GM18507 (cell line): ENCODE measurements around the gene CCDC141.
"Not testable (repeated sequence)": the region's sequence is repeated elsewhere in the genome, so short reads cannot be mapped to it uniquely, and the experiment has no call there.

Experiments used
- DNase-seq: peaks from one replicate; pipeline ENCODE4 v3.0.0; 2011; ENCODE audit warnings: low read depth; ENCODE audit not compliant: insufficient read length; ENCODE audit errors: extremely low spot score
- FAIRE-seq: peaks from 2 replicates; lab custom pipeline; 2011; peaks lifted over from hg19 to GRCh38; lab: Jason Lieb, UNC

Gene CCDC141

GRCh38 chr2:178992719-178993118 lies 57.2 kb downstream of the CCDC141 start:
- not testable (repeated sequence) for FAIRE-seq, DNase-seq

GRCh38 chr2:178990533-178991241 lies 59.2 kb downstream of the CCDC141 start:
- FAIRE-seq (peak; percentile 56), DNase-seq (no peak)

- not testable (repeated sequence) for DNase-seq, FAIRE-seq
Measured at GRCh38 chr2:178989424-178989823, 60.5 kb downstream of the CCDC141 start.

- DNase-seq, FAIRE-seq: not testable (repeated sequence)
Measured at GRCh38 chr2:178982652-178983051, 67.3 kb downstream of the CCDC141 start.

DNA sequence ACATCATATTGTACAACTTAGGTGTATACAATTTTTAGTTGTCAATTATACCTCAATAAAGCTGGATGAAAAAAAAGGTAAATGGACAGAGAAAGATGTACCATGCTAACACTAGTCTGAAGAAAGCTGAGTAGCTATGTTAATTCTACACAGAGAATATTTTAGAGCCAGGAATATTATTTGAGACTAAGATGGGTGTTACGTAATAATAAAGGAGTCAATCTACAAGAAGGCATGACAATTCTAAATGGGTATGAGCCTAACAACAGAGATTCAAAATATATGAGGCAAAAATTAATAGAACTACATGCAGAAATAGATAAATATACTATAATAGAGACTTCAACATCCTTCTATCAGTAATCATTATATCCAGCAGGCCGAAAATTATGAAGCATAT lies 69.1 kb downstream of the CCDC141 start:
- FAIRE-seq (no peak), DNase-seq (no peak)

DNA sequence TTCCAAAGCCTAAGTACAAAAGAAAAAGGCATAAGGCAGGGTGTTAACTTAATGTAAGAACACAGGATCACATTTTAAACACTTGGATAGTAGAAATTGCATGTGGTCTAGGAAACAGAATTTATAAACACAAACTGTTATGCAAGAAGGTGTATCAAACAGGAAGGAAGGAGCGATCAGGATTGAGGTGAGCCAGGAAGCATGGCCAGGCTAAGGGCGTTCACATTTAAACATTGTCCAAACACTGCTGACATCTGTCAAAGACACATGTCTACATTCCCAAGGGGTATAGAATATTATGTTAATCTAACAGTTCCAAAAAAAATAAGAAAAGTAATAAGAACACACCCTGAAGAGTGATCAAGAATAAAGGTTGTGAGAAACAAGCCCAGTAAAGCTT lies 71.3 kb downstream of the CCDC141 start:
- FAIRE-seq (no peak), DNase-seq (no peak)

- DNase-seq (no peak), FAIRE-seq (no peak)
Measured at GRCh38 chr2:178976351-178976750, 73.6 kb downstream of the CCDC141 start.

- DNase-seq, result no peak
- FAIRE-seq, result no peak
Measured at GRCh38 chr2:178962805-178963433, 87.0 kb downstream of the CCDC141 start.

DNA sequence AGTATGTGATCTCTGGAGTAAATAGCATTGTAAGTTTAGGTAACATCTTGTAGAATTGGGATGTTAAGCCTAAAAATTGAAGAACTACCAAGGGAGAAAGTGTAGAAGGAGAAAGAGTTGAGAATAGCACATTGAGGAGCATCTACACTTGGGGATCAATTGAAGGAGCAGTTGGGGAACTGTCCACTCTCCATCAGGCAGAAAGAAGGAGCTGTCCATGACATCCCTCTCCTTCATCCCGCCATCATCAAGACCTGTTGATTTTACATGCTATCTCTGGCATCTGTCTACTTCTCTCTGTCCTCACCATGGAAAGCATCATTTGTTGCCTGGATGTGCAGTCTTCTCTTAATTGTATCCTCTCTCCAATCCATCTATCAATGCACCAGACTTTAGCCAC lies 87.8 kb downstream of the CCDC141 start:
- FAIRE-seq, result no peak
- DNase-seq, result no peak

GRCh38 chr2:178954049-178954448 lies 95.9 kb downstream of the CCDC141 start:
- FAIRE-seq, result no peak

DNA sequence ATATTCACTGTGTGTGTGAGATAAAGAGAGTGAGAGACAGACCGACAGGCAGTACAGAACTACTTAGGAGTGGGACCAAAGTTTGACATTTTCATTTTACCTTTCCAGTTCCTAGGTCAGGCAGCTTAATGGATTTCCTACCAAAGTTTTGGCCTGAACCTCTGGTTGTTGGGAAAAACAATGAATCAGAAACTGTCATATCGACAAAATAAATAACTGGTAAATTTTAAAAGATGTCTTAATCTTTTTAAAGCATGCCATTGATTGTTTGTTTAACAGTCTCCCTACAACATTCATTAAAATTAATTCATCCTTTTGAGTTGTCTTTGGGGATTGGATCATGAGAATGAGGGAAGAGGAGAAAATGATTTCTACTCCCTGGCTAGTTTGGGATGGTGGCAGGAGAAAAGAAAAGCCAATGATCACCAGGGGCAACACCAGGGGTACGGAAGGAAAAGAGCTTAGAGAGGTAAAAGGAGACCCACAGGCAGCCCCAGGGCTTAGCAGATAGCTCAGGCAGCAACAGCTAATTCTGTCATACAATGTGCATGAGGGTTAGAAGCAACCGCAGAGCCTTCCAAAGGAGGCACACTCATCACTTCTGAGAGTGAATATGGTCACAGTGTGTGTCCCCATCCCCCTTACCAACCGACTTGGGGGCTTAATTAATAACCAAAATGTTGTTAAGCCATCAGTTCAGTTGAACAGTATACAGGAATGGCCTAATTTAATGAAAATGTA lies 98.5 kb downstream of the CCDC141 start:
- FAIRE-seq (no peak), DNase-seq (no peak)

More at GRCh38 chr2:178954049-178954448, 95.9 kb downstream of the CCDC141 start:
- no peak for DNase-seq

GRCh38 chr2:178949584-178949983 lies 100.4 kb downstream of the CCDC141 start:
- DNase-seq (no peak), FAIRE-seq (peak; percentile 75)

DNA sequence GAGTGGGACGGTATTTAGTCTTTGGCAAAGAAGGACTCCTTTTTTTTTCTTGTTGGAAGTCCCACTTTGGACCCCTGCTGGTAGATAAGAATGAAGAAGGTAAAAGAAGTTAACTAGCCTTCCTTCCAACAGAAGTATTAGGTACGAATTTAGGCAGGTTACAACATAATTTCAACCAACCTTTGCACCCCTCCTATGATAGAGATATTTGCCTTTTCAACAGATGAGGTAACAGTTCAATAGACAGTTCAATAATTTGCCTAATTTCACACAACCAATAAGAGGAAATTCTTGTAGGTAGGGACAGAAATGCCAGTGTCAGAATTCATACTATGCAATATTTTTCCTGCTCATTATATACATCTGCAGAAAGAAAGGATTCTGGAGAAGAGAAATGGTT lies 100.8 kb downstream of the CCDC141 start:
- FAIRE-seq, result no peak
- DNase-seq, result no peak

DNA sequence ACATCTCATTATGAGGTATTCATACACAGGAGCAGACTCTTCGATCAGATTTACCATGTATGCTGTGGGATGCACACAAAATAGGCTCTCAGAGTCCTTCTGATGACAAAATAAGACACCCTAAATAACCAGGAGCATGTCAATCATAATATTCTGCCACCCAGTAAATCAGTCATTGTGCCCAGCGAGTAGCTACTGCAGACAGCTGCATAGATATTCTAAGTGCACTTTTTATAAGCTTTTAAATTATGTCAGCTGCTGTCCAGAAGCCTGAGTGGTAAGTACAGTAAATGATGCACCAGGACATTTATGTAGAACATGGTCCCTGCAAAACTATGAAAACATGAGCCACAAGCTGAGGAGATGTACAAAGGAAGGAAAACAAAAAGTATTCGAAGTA lies 102.9 kb downstream of the CCDC141 start:
- FAIRE-seq (no peak), DNase-seq (no peak)

DNA sequence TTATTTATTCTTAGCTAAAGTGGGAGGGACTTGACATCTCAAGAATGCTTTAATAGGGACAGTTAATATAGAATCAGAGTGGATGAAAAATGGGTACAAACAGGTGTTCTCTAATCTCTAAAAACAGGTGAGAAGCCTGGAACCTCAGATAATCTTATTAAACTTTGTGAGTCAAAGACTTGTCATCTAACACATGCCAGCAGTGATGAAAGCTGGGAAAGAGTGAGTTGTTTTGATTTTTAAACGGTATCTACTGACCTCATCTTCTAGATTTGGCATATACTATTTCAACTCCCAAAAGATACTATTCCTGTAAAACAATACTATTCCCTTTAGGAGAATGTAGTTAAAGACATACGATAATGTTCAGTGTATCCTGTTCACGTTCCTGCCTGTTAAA lies 103.4 kb downstream of the CCDC141 start:
- DNase-seq (no peak), FAIRE-seq (no peak)

GRCh38 chr2:178943745-178944144 lies 106.2 kb downstream of the CCDC141 start:
- FAIRE-seq, result no peak

DNA sequence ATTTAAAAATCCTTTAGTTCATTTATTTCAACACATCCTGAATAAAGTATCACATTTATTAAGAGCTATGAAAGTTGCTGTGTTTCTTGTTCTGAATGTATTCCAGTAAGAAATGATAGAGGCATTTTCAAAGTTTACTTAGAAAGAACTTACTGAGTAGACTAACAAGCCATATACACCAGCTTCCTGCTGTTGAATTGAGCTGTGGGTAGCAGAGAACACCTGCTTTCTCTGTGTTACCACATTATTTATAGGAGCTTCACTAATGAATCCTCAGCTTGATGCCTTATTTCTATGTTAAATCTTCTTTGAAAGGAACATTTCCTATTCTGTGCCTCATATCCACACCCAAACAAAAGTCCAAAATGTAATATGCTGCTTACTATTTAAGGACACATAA lies 115.4 kb downstream of the CCDC141 start:
- FAIRE-seq (no peak), DNase-seq (no peak)

More at GRCh38 chr2:178943745-178944144, 106.2 kb downstream of the CCDC141 start:
- DNase-seq, result no peak

GRCh38 chr2:178933493-178933892 lies 116.4 kb downstream of the CCDC141 start:
- DNase-seq, result no peak
- FAIRE-seq, result no peak

DNA sequence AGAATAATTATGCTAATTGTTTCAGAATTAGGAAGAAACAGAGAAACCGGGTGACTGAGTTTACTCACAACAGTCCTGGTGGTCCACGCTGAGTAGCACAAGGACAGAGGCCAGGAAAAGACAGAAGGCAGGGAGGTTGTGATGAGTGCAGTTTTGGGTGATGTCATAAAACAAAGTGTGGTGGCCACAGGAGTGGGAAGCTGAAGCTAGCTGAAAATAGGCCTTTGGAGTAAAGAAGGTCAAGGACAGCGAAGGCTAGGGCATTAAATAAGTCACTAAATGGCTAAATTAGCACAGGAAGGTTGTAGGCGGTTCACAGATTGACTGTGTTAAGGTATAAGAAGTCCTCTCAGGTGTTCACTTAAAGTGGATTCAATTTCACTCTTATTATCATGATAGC lies 121.9 kb downstream of the CCDC141 start:
- FAIRE-seq (peak; percentile 31), DNase-seq (no peak)

- FAIRE-seq, result peak; percentile 72
Measured at GRCh38 chr2:178927173-178927572, 122.8 kb downstream of the CCDC141 start.

More at GRCh38 chr2:178927173-178927572, 122.8 kb downstream of the CCDC141 start:
- no peak for DNase-seq
